HuH-7.5 (cell line): ENCODE data around the gene GRK5.

ENCODE experiments used
- DNase-seq: peaks from one replicate; pipeline ENCODE4 v3.0.0; 2011; ENCODE audit warnings: low spot score

GRK5 gene

DNA sequence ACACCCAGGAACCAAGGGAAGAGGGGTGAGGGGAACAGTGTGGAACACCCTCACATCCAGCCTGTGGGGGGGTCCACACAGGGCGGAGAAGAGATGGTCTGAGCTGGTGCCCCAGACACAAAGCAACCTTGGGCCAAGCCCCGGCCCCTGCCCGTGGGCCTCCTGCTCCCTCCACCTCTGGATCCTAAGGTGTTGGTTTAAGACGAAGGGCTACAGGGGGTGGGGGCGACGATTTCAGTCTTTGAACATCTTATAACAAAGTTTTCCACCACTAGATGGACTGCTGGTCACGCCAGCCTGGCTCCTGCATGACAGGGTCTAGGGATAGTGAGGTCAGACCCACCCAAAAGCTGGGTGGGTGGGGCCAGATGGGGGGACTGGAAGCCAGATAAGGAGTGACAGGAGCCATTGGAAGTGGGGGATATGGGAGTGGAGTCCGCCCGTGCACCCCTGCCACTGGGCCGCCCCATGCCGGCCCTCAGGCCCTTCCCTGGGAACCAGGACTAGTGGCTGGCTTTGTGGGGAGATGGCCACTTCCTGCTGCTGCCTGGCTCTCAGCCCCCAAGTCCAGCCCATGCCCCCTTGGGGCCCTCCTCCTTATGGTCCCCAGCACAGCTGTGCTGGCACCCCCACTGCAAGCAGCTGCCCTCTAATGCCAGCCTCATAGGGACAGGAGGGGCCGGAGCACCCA lies 236.7 kb downstream of the GRK5 start:
- no peak for DNase-seq

DNA sequence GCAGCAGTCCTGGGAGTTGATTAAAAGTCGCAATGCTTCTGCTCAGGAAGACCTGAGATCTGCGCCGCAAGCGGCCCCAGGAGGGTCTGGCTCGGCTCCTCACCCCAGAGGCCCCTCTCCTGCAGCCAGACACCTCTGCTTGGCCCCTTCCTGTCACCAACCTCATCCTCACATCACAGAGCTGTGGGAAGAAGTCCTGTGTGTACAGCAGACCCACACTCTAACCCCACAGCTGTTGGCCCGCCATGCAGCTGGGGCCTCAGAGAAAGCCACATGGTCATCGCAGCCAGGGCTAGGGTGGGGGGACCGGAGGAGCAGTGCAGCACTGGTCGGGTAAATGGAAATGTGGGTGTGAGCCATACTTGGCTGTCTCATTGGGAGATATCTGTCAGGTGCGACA lies 237.5 kb downstream of the GRK5 start:
- DNase-seq, result no peak

DNA sequence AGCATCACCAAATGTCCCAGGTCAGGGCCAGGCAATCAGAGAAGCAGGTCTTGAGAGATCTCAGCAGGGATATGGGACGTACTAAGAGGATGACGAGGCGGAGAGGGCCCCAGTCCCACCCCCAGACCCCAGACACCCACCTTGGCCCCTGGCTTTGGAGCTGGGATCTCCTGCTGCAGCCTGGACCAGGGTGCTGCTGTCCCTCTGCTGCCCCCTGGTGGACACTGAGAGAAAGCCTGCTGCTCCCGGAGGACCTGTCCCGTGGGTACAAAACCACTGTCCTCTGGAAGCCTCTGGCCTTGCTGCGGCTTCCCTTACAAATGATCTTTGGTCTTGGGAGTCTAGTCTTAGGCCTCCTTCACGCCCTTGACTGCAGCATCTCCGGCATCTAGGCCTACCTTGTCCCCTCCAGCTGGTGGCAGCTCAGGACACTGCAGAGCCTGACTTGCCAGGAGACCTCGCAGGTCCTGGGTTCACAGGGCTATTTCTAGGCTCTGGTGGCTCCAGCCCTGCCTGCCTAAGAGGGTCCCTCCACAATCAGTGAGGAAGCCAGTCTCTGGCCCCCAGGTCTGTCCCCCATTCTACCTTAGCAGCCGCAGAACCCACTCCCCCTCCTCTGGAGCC lies 238.1 kb downstream of the GRK5 start:
- peak; percentile 89 for DNase-seq

DNA sequence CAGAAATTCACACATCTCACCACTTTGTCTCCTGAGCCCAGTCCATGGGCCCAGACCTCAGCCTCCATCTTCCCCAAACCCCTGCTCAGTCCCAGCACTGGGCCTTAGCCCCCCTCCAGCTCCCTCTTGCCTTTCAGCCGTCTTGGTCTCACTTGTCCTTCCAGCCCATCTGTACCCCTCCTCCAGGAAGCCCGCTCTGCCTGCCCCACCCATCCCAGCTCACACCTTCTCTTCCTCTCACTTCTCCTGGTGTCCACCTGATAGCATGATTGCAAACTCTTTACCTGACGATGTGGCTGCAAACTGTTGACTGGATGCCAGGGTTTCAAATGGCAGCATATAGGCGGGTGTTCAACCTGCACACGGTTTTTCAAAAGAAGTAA lies 238.6 kb downstream of the GRK5 start:
- DNase-seq, result no peak

DNA sequence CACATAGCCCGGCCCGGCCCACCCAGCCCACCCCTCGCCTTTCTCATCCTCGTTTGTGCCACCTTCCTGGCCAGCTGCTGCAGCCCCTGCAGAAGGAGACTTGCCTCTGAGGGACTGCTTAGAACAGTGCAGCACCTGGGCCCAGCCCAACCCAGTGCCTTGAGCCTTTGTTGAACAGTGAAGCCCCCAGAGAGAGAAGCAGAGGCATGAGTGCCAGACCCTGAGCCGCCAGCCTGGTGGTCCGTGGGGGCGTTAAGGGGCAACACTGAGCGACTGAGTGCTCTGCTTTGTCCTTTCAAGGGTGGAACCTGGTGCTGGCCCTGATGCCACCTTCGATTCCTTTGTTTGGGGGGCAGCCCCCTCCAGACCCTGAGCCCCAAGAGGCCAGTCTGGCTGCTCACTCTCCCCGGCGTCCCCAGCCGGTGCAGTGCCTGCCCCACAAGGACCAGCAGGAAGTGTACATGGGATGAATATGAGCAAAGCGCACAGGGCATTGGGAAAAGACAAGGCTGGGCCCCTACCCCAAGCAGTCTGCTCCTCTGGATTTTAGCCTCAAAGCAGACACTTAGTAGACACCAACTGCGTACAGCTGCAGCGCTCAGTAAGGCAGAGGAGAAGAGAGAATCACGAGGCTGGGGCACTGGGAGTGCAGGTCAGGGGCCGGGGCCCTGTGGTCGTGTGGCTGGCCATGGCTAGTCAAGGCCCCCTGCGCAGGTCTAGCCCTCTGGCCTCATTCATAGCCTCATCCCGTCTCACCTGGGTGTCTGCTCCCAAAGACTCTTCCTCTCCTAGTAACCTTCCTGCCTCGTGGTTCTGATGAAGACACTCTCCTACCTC lies 239.3 kb downstream of the GRK5 start:
- DNase-seq, result no peak

DNA sequence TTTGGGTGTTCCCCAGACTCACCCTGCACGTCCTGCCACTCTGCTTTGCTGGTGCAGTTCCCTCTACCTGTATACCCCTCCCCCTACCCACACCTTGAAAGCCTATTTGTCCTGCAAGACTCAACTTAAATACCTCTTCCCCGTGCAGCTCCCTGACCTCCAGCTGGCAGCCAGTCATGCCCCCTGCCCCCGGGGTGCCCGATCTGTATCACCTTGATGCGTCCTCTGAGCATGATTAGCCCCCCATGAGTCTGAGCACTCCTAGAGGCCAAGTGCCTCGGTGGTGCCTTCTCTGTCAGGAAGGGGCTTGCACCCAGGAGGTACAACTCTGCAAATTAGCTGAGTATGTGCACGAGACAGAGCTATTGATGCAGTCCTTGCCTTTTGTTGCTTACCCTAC lies 240.1 kb downstream of the GRK5 start:
- DNase-seq, result no peak

DNA sequence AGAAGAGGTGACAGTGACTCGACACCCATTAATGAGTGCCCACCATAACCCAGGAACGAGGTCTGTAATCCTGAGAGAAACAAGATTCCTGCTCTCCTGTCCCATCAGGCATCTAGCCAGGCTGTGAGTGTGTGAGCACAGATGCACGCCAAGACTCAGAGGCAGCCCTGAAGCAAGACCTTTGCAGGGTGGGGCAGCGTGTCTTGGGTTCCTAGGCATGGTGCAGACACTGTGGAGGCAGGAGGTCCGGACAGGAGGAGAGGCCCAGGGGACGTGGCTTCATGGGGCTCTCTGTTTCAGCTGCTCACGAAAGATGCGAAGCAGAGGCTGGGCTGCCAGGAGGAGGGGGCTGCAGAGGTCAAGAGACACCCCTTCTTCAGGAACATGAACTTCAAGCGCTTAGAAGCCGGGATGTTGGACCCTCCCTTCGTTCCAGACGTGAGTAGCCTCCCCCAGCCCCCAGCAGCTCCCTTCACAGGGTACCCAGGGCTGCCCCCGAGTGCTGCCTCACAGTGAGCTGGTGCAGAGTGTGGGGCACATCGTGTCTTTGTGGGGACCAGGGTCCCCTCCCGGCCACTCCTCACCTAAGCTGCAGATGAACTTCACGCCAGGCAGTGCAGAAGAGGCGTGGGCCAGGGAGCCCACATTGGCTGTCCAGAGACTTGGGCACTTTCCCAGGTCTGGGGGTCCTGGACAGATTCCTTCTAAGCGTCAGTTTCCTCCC lies 240.6 kb downstream of the GRK5 start:
- DNase-seq, result no peak

DNA sequence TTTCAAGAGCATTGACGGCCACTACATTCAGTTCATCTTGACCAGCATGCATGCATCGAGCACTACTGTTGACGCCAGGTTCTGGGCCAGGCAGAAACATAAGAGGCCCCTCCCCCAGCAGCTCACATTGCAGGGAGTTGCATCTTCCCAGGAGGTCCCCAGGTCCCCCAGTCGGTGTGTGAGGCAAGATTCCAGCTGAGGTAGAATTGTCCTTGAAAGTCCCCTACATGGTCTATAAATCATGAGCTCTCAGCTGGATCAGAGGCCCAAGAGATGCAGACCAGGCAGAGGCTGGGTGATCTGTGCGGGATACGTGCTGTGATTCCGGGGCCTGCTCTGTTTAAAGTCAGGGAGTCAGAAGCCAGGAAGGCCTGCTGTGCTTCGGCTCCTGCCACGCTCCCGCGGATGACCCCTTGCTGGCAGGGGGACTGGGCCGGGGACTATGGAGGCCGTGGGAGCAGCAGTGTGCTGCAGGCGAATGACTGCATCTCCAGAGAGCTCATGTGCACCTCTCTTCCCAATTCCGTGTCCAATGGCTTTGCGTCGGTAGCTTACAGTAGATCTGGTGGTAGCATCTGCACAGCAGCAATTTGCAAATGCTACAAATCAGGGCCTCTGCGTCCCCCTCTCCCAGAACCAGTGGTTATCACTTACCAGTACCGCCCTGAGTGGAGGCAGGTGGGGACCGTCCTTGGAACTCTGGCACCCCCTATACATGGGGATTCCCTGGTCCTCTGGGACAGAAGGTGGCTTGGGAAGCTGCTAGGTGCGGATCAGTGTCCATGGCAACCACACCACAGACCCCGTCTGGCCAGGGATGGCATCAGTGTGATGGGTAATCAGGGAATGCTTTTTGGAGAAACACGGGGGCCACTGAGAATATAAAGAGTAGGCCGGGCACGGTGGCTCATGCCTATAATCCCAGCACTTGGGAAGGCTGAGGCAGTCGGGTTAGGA lies 241.5 kb downstream of the GRK5 start:
- no peak for DNase-seq

DNA sequence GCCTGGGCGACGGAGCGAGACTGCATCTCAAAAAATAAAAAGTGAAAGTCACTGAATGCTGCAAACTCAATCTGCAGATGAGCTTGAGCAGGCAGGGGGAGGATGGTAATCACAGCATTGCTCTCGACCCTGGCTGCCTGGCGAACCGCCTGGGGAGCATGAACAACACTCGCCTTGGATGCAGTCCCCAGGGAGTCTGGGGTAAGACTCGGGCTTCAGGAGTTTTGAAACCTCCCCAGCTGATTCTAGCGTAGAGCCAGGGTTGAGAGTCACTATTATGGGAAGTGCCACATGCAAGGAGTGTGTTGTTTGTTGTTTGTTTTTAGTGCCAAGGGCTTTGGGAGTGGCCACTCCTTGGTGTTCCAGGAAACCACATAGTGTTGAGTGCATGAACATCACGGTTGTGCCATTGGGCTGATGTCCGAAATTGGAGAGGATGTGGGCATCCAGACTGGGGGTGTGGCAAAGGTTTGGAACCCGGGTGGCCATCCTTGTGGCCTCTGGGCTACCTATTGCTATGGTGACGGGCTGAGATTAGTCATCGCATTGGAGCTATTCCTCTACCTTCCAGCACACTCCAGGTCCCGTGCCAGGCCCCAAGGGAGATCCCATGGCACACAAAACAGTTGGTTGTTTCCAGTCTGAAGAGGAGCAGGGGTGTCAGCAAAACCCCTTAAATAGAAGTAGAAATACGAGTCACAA lies 242.5 kb downstream of the GRK5 start:
- no peak for DNase-seq

DNA sequence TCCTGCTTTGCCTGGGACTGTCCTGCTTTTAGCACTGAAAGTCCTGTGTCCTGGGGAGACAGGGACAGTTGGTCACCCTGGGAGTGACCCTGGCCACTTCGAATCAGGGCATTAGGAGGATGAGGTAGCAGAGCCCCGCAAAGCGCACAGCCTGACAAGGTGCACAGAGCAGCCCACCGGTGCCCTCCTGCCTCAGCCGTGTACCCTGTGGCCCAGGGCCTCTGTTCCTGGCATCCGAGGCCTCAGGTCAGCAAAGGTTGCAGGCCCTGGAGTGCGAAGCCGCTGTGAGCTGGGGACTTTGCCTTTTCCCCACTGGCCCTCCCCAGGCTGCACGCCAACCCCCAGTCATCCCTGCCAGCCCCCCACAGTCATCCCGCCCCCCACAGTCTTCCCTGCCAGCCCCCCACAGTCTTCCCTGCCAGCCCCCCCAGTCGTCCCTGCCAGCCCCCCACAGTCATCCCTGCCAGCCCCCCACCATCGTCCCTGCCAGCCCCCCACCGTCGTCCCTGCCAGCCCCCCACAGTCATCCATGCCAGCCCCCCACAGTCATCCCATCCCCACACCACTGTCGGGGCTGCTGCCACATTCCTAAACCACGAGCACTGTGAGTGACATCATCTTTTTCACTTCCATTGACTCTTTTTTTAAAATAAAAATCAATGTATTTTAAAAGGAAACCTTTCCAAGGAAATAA lies 243.4 kb downstream of the GRK5 start:
- no peak for DNase-seq

DNA sequence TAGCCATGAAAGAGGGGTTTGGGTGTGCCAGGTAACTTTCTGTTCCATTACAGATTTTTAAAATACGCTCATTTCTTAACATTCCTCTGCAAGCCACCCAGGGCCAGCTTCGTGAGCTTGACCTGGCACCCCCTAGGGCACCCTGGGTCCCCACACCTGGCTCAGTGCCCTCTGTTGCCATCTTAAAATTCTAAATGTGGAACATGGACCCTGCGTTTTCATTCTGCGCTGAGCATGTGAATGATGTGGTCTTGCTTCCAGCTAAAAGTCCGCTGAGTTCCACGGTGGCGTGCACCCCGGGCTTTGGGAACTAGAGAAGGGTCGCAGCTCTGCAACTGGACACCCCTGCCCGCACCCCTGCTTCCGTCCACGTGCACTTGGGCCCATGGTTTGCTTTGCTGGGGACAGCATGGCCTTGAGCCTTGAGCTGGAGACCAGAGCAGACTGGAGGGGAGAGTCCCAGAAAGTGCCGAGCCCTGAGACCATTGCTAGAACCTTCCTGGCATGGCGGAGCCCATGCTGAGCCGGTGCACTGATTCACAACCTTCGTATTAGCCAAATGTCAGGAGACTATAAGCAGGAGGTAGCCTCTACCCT lies 244.0 kb downstream of the GRK5 start:
- no peak for DNase-seq

DNA sequence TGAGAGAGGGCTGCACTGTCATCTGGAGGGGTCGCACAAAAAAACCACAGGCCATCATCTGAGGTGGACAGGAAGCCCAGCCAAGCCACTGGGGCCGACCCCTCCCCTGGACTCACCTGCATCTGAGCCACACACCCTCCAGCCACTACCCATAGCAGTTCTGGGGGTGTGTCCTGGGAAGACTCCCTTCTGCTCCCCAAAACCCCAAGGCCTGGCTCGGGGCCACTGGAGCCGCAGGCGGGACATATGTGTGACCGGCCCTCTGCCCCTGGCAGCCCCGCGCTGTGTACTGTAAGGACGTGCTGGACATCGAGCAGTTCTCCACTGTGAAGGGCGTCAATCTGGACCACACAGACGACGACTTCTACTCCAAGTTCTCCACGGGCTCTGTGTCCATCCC lies 245.0 kb downstream of the GRK5 start:
- DNase-seq, result no peak

DNA sequence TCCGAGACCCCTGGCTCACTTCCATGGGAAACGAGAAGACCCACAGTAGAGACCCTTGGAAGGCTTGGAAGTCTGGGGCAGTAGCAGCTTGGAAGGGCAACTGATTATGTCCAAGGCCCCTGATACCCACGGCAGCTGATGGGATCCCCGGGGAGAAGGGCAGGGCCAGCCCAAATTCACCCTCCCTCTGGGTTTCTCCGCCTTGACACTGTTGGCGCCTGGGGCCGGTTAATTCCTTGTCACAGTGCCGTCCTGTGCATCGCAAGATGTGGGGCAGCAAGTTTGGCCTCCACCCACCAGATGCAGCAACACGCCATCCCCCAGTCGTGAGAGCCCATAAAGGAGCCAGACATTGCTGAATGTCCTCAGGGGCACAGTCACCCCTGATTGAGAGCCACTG lies 245.9 kb downstream of the GRK5 start:
- DNase-seq, result no peak

DNA sequence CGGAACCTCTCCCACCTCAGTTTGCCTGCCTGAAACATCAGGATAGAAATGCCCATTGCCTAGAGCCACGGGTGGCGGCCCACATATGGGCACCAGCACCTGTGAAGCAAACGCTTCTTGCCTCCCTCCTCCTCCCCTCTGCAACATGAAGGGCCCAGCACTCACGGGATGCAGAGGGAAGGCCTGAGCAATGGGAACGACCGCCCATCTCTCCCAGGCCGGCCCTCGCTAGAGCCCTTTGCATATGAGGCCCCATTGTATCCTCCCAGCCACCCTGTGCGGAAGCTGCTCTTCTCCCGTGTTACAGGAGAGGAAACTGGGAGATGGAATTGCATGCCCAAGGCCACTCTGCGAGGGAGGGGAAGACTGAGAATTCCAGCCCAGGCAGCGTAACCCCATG lies 246.9 kb downstream of the GRK5 start:
- no peak for DNase-seq

DNA sequence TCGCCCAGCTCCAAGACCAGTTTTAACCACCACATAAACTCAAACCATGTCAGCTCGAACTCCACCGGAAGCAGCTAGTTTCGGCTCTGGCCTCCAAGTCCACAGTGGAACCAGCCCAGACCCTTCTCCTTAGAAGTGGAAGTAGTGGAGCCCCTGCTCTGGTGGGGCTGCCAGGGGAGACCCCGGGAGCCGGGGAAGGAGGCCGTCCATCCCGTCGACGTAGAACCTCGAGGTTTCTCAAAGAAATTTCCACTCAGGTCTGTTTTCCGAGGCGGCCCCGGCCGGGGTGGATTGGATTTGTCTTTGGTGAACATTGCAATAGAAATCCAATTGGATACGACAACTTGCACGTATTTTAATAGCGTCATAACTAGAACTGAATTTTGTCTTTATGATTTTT lies 247.6 kb downstream of the GRK5 start:
- no peak for DNase-seq

DNA sequence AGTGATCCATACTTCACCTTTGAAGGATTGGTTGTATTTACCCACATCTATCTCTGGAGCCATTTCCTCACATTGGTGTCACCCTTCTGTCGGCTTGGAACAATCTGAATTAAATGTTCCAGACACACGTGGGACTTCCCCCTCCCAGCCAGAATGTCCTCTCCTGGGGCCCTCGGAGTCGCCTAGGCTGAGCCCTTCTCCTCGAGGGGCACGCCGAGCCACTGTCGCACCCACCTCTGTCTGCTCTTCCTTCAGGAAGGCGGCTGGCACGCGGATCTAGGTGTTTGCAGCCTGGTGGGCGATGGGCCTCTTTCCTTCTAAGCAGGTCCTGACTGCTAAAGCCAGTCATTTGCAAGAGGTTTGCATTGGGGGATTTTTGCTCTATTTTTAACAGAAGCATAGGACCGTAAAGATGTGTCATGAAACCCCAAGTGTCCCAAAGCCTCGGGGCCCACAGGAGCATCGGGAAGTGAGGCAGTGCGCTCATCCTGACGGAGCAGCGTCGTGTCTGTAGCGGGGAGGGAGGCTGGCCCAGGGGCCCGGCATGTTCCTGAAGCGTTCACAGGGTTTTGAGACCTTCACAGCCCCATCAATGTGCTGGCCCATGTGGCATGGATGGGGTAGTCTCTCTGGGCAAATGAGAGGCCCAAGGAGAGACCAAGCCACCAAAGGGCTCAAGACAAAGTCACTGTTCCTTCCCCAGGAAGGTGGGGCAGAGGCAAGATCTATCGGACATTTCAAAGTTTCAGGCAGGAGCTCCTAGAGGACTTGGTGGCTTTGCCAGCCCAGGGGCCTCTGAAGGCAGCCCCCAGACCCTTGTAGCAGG lies 248.5 kb downstream of the GRK5 start:
- no peak for DNase-seq

DNA sequence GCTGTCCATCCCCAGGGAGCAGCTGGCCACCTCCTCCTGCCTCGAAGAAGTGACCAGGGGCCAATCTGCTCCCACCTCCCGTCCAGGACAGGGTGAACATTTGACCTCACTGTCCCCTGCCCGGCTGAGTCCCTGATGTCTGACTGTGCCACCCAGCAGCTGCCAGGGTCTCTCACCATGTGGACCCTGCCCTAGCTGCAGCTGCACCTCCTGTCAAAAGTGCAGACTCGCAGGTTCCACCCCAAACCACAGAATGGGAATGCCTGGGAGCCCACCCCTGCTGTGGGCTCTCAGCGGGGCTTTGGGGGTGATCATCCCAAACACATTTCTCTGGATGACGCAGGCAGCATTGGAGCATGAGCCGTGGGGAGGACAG lies 249.1 kb downstream of the GRK5 start:
- DNase-seq, result no peak

DNA sequence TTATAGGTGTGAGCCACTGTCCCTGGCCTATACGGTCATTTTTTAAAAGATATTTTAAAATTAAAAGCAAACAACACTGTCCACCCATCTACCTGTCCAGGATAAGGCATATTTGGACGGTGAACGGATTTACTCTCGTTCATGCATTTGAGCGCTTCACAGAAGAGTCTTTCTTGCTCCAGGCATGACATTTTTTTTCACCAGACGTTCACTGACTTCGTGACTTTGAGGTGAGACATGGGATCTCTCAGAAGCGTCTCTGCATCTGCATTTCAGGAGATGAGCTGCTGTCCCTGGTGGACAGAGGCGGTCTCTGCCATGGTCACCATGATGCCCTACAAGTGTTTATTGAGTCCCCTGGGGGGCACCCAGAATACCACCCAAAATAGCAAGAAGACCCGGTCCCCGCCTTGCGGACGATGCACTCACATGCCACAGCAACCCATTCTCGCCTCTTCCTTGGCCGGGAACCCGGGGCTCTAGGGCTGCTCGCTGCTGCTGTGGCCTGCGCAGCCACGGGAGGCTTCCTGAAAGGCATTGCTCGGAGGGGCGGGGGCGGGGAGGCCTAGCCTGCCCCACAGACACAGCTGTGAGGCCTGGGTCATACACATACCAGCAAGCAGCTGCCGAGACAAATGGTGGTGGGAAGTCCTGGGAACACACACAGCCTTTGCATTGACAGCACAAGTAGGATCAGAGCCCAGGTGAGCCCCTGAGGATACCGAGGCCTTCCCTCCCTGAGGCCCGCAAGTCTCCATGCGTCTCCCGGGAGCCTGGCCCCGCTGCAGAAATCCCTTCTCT lies 250.8 kb downstream of the GRK5 start:
- DNase-seq, result no peak
